Fibroblast of the aortic adventitia (primary cell): ENCODE results near the gene PLXNA4. TPM values are rescaled to one million over a fixed set of nuclear protein-coding genes. Genes with fewer than 3 reads are reported as not detected.

Source experiments
- DNase-seq: peaks from one replicate; pipeline ENCODE4 v3.0.0-alpha.2; 2010; ENCODE audit warnings: low read depth
- H3K4me3 ChIP-seq: 2 replicates; pipeline ENCODE4 v1.5.1; 2011; ENCODE audit warnings: low read depth, mild to moderate bottlenecking, control low read depth, low read length, moderate library complexity
- total RNA-seq: library from RNA; depleted of rRNA; stranded (reverse); fragments of >200 nt; gene quantifications from 2 replicates; pipeline ENCODE4 v1.2.3, GENCODE V29; 2012; ENCODE audit warnings: low replicate concordance
- TF ChIP-seq, protein P1 (sequence below): IDR thresholded peaks from 2 replicates; pipeline ENCODE4 v1.5.1; 2011; ENCODE audit warnings: mild to moderate bottlenecking, low read length, control low read depth, inconsistent platforms; ENCODE audit not compliant: insufficient read depth

The PLXNA4 gene
- total RNA-seq, 1 donor: 3.0 TPM

DNA sequence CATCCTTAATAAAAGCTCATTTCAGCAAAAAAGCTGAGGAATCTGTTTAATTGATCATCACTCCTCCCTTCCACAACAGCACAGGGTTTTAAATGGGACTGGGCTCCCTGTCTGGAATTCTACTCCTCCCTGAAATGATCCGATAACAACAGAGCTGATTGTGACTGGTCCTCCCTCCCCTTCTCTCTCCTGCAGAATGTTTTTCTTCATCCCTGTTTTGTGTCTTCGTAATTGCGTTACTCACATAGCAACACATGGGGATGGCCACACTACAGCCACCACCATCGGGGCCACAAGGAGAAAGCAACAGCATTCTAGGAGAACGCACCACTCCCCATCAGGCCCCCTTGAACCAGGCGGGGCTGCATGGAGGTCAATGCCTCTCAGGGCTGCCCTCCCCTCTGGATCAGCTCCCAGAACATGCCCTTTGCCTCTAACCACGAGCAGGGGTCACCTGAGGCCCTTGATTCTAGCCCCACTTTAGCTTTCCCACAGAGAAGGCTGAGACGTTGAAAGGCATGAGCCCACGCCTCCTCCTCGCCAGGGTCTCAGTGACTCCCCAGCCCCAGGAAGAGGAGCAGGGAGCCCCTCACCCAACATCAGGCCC, 152.6 kb downstream of the PLXNA4 start:
- no peak for DNase-seq
- TF ChIP-seq, protein P1, sequence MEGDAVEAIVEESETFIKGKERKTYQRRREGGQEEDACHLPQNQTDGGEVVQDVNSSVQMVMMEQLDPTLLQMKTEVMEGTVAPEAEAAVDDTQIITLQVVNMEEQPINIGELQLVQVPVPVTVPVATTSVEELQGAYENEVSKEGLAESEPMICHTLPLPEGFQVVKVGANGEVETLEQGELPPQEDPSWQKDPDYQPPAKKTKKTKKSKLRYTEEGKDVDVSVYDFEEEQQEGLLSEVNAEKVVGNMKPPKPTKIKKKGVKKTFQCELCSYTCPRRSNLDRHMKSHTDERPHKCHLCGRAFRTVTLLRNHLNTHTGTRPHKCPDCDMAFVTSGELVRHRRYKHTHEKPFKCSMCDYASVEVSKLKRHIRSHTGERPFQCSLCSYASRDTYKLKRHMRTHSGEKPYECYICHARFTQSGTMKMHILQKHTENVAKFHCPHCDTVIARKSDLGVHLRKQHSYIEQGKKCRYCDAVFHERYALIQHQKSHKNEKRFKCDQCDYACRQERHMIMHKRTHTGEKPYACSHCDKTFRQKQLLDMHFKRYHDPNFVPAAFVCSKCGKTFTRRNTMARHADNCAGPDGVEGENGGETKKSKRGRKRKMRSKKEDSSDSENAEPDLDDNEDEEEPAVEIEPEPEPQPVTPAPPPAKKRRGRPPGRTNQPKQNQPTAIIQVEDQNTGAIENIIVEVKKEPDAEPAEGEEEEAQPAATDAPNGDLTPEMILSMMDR: no peak
- H3K4me3 ChIP-seq: no peak overlapping the region

DNA sequence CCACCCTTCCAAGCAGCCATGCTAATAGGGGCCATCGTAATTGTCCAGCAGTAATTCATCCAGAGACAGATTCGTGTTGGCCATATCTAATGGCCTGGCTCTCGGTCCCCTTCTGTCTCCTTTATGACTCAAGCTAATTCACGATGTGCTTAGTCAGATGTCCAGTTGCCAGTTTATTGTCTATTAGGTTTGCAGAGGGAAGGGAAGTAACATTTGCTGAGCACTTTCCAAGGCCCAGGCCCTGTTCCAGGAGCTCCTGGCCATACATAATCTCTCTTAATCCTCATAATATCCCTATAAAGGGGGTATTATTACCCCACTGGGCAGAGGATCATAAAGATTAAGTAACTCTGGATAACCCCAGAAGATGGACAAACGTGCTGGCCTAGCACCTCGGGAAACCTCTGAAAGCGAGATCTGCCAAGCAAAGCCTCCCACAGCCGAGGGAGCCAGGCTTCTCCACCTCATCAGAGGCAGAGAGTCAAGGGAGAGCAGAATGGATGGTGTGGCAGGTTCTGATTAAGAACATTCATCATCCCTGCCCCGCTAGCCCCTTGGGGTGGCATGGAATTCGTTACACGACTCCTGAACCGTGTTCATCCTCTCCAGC, 153.7 kb downstream of the PLXNA4 start:
- TF ChIP-seq, protein P1: no peak
- DNase-seq: peak; percentile 92
- no peak overlapping the region for H3K4me3 ChIP-seq

DNA sequence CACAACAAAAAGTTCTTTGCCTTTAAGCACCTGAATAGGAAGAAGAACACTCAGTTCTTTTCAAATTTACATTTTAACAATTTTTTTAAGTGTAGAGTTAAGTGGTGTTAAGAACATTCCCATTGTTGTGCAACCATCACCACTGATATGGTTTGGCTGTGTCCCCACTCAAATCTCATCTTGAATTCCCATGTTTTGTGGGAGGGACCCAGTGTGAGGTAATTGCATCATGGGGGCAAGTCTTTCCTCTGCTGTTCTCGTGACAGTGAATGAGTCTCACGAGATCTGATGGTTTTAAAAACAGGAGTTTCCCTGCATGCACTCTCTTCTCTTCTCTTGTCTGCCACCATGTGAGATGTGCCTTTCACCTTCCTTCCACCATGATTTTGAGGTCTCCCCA, 155.7 kb downstream of the PLXNA4 start:
- TF ChIP-seq, protein P1: no peak
- H3K4me3 ChIP-seq: no peak overlapping the region
- DNase-seq: peak; percentile 83

DNA sequence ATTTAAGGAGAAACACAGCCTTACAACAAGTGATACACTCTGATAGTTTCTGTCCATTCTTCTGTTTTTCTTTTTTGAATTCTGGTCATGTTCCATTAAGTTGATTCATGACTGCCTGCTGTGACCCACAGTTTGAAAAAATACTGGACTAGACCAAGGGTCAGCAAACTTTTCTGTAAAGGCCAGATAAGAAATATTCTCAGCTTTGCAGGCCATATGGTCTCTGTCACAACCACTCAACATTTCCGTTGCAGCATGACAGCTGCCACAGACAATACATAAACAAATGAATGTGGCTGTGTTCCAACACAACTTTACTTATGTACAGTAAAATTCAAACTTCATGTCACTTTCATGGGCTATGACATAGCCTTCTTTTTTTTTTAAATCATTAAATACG, 156.7 kb downstream of the PLXNA4 start:
- TF ChIP-seq, protein P1: no peak
- peak; percentile 79 for DNase-seq
- no peak overlapping the region for H3K4me3 ChIP-seq

DNA sequence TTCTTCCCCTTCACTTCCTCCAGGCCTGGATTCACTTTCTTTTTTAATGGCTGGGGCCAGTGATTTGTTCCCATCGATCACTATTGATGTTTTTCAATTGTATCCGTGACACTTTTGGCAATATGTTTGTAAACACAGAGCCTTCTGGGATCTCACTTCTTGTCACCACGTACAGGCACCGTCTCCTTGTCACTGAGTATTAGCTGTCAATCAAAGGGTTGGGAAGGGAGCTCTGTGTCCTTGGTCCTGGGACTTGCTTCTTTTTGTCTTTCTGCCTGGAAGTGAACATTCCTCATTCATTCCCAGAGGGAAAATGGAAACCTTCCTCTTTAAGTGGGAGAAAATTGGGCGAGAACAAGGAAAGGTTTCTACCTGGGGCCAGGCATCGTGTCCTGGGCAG, 157.4 kb downstream of the PLXNA4 start:
- H3K4me3 ChIP-seq: no peak overlapping the region
- no peak for DNase-seq
- TF ChIP-seq, protein P1: no peak

DNA sequence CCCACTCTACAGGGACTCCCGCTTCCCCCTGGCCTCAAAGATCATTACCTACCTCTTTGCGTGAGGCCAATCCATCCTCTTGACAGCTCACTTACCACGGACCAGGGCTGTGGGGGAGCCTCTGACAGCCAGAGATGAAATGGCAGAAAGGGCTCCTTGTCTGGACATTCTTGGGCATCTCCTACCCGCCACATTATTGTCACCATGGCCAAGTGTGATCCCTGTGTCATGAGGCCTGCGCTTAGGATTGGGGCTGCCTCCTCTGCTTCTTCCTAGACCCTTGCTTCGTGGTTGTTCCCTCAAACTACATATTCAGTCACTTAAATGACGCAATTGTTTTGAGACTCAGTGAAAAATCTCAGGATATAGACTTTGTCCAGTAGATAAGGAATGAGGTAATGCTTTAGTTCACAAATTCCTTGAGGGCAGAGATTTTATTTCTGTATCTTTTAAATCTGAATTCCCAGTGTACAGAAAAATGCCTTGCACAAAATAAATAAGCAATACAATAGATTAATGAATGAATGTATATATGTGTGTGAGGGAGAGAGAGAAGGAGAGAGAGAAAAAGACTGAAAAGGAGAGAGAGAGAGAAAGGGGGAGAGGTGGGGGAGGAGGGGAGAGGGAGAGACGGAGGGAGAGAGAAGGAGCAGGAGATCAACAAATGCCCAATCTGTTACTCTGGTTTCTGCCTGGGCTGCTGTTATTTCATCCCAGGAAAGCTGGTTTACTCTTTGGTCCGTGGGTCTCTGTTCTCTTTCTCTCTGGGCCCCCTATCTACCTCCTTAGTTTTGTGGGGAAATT, 159.0 kb downstream of the PLXNA4 start:
- TF ChIP-seq, protein P1: no peak
- DNase-seq: peak; percentile 66
- no peak overlapping the region for H3K4me3 ChIP-seq
